ENCODE results near the gene RBM18.

DNA sequence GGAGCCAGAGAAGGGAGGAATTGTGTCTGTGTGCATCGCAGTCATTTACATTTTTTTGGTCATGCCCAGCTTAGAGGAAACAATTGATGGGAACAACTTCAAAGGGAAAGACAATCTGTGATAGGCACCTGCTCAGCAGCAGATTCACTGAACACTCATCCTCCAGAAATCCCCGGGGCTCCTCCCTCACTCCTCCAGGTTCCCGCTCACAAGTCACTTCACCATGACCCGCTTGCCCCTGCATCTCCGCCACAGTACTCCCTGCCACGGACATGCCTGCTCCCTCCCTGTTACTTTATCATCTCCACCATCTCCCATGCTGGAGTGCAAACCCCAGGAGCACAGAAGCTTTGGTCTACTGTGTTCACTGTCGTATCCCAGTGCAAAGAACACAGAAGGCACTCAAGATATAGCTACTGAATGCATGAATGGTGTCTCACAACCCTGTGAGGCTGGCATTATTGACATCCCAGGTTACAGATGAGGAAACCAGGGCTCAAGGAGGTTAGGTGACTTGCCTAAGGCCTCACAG lies 52.1 kb downstream of the RBM18 start:
- no peak for TF ChIP-seq EZH2 (IDR thresholded peaks at IDR 0.05; ENCODE audit: borderline replicate concordance, insufficient read depth, low read depth, low read length, poor library complexity, severe bottlenecking)
- TF ChIP-seq, protein P1, sequence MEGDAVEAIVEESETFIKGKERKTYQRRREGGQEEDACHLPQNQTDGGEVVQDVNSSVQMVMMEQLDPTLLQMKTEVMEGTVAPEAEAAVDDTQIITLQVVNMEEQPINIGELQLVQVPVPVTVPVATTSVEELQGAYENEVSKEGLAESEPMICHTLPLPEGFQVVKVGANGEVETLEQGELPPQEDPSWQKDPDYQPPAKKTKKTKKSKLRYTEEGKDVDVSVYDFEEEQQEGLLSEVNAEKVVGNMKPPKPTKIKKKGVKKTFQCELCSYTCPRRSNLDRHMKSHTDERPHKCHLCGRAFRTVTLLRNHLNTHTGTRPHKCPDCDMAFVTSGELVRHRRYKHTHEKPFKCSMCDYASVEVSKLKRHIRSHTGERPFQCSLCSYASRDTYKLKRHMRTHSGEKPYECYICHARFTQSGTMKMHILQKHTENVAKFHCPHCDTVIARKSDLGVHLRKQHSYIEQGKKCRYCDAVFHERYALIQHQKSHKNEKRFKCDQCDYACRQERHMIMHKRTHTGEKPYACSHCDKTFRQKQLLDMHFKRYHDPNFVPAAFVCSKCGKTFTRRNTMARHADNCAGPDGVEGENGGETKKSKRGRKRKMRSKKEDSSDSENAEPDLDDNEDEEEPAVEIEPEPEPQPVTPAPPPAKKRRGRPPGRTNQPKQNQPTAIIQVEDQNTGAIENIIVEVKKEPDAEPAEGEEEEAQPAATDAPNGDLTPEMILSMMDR (IDR thresholded peaks at IDR 0.05) = no peak
